HepG2 (cell line): ENCODE data around the gene SPATA25. TPM values are rescaled to one million over a fixed set of nuclear protein-coding genes. Genes with fewer than 3 reads are reported as not detected.

Experiments
- EZH2 ChIP-seq: conservative IDR thresholded peaks from 2 replicates; pipeline ENCODE4 v1.6.1; 2012; ENCODE audit warnings: mild to moderate bottlenecking, low read depth, low read length, moderate library complexity
- HNRNPH1 ChIP-seq: fragments of 200-400 bp; formaldehyde crosslinking; optimal IDR thresholded peaks from 2 replicates; pipeline ENCODE3; 2017; ENCODE audit warnings: mild to moderate bottlenecking, low read depth, low read length
- HNRNPL ChIP-seq: fragments of 200-400 bp; formaldehyde crosslinking; IDR thresholded peaks from 2 replicates; pipeline ENCODE4 v1.6.1; 2017; ENCODE audit warnings: mild to moderate bottlenecking, low read depth, low read length
- KMT2B ChIP-seq: IDR thresholded peaks from 2 replicates; pipeline ENCODE4 v1.6.1; 2016; ENCODE audit warnings: missing genetic modification reagents, missing compliant biosample characterization
- MEIS1 ChIP-seq: sonication (generic); formaldehyde crosslinking; IDR thresholded peaks from 2 replicates; pipeline ENCODE4 v1.9.0; 2021; ENCODE audit warnings: mild to moderate bottlenecking, missing genetic modification reagents, moderate library complexity, borderline replicate concordance
- NFATC3 ChIP-seq: sonication (generic); formaldehyde crosslinking; IDR thresholded peaks from 2 replicates; pipeline ENCODE4 v1.5.1; 2020; ENCODE audit warnings: mild to moderate bottlenecking, missing genetic modification reagents
- NFKB2 ChIP-seq: sonication (generic); formaldehyde crosslinking; IDR thresholded peaks from 2 replicates; pipeline ENCODE4 v1.4.0; 2020; ENCODE audit warnings: missing genetic modification reagents, borderline replicate concordance
- POGZ ChIP-seq: sonication (generic); formaldehyde crosslinking; IDR thresholded peaks from 2 replicates; pipeline ENCODE4 v1.4.0; 2020; ENCODE audit warnings: mild to moderate bottlenecking, missing genetic modification reagents
- RAD21 ChIP-seq: fragments of 450-650 bp; formaldehyde crosslinking; IDR thresholded peaks from 2 replicates; pipeline ENCODE4 v1.5.0; 2020; ENCODE audit warnings: mild to moderate bottlenecking
- SP5 ChIP-seq: IDR thresholded peaks from 2 replicates; pipeline ENCODE4 v1.6.1; 2016; ENCODE audit warnings: low read depth, borderline replicate concordance
- TRIM24 ChIP-seq: sonication (generic); formaldehyde crosslinking; IDR thresholded peaks from 2 replicates; pipeline ENCODE4 v1.8.0; 2022; ENCODE audit warnings: mild to moderate bottlenecking, missing genetic modification reagents
- ZNF251 ChIP-seq: sonication (generic); formaldehyde crosslinking; IDR thresholded peaks from 2 replicates; pipeline ENCODE4 v1.9.0; 2021; ENCODE audit warnings: mild to moderate bottlenecking, missing genetic modification reagents
- polyA plus RNA-seq, 8 experiments: library from polyadenylated mRNA; depleted of rRNA in 3 of 8; stranded (reverse) in 7 of 8; unstranded in 1 of 8; fragments of >200 nt; fragmentation: Illumina TruSeq in 4 of 8; extraction: Trizol in 4 of 8; gene quantifications; 2 replicates each; pipeline versions ENCODE4 v1.2.1 to v1.2.3, GENCODE V29; 2011 to 2016; ENCODE audit warnings: low read depth in 4 of 8, missing spikeins in 1 of 8, mixed read lengths in 1 of 8; ENCODE audit not compliant: insufficient read depth in 1 of 8
- total RNA-seq, 5 experiments: library from RNA; depleted of rRNA; stranded (reverse); fragments of >200 nt; fragmentation: Illumina TruSeq; extraction: Trizol; gene quantifications; 2 replicates each; pipeline ENCODE4 v1.2.3, GENCODE V29; 2016; ENCODE audit warnings: low read depth in 1 of 5
- TF ChIP-seq, protein P1 (sequence below): sonication (generic); formaldehyde crosslinking; IDR thresholded peaks from 2 replicates; pipeline ENCODE4 v1.4.0; 2020; ENCODE audit warnings: mild to moderate bottlenecking, missing genetic modification reagents
- TF ChIP-seq, protein P2 (sequence below): sonication (generic); formaldehyde crosslinking; IDR thresholded peaks from 2 replicates; pipeline ENCODE4 v1.5.0; 2020; ENCODE audit warnings: missing genetic modification reagents, mild to moderate bottlenecking, borderline replicate concordance
- TF ChIP-seq, protein P3 (sequence below): sonication (generic); formaldehyde crosslinking; IDR thresholded peaks from 2 replicates; pipeline ENCODE4 v1.9.0; 2021; ENCODE audit warnings: missing genetic modification reagents, borderline replicate concordance
- TF ChIP-seq, protein P4 (sequence below): fragments of 450-650 bp; IDR thresholded peaks from 2 replicates; pipeline ENCODE4 v1.6.1; 2016
- TF ChIP-seq, protein P5 (sequence below): conservative IDR thresholded peaks from 2 replicates; pipeline ENCODE4 v1.6.1; 2018; ENCODE audit warnings: missing genetic modification reagents
- TF ChIP-seq, protein P6 (sequence below): sonication (generic); formaldehyde crosslinking; IDR thresholded peaks from 2 replicates; pipeline ENCODE4 v1.5.0; 2020; ENCODE audit warnings: mild to moderate bottlenecking, missing genetic modification reagents, borderline replicate concordance

The SPATA25 gene
- total and polyA plus RNA-seq, 2 of the 13 experiments (the other 11 are each of a cell fraction or from before 2014, with no cell fraction given): 4.8 to 7.6 TPM

DNA sequence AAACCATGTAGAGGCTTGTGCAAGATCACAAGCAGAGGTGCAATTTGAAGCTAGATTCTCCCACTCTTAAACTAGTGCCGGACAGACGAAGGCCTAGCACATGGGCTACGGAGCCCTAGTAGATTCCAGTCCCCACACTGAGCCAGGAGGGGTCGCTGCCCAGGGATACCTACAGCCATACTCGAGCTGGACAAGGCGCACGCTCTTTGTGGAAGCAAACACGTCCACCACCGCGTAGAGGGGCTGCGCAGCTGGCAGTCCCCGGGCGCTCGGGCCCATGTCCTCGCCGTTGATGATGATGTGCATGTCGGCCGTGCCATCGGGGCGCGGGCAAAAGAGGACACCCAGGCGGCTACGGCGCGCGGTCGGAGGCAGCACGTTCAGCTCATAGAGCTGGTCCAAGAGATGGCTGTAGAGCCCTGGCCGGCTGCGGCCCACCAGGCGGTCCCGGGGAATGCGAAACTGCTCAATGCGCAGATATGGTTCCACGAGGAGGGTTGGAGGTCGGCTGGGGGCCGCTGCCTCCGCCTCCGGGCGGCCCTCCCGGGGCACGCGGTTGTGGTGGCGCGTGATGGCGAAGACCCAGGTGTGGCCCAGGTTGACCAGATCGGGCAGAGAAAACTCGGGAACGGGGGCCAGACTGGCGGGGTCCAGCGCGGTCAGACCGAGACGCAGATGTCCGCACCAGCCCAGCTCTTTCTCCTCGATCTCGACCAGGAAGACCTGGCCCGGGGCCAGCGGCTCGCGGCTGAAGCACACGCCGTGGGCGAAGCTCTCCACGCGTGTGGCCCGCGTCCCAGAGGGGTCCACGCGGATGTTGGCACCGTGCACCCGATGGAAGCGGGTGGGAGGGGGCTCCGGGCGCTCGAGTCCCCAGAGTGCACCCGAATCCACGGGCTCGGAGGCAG, 2.9 kb upstream of the SPATA25 start (continued):
- TF ChIP-seq, protein P1, sequence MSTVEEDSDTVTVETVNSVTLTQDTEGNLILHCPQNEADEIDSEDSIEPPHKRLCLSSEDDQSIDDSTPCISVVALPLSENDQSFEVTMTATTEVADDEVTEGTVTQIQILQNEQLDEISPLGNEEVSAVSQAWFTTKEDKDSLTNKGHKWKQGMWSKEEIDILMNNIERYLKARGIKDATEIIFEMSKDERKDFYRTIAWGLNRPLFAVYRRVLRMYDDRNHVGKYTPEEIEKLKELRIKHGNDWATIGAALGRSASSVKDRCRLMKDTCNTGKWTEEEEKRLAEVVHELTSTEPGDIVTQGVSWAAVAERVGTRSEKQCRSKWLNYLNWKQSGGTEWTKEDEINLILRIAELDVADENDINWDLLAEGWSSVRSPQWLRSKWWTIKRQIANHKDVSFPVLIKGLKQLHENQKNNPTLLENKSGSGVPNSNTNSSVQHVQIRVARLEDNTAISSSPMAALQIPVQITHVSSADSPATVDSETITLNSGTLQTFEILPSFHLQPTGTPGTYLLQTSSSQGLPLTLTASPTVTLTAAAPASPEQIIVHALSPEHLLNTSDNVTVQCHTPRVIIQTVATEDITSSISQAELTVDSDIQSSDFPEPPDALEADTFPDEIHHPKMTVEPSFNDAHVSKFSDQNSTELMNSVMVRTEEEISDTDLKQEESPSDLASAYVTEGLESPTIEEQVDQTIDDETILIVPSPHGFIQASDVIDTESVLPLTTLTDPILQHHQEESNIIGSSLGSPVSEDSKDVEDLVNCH (CRISPR knock-in tag): no peak
- peak; percentile 6; the same call in 1 of the 2 replicates for TF ChIP-seq ZNF251 (CRISPR knock-in tag)
- TF ChIP-seq, protein P2, sequence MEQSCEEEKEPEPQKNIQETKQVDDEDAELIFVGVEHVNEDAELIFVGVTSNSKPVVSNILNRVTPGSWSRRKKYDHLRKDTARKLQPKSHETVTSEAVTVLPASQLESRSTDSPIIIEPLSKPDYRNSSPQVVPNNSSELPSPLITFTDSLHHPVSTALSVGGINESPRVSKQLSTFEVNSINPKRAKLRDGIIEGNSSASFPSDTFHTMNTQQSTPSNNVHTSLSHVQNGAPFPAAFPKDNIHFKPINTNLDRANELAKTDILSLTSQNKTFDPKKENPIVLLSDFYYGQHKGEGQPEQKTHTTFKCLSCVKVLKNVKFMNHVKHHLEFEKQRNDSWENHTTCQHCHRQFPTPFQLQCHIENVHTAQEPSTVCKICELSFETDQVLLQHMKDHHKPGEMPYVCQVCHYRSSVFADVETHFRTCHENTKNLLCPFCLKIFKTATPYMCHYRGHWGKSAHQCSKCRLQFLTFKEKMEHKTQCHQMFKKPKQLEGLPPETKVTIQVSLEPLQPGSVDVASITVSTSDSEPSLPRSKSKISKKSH (CRISPR knock-in tag): peak; percentile 58; the same call in 1 of the 2 replicates
- no peak for TF ChIP-seq NFKB2
- TF ChIP-seq KMT2B (CRISPR knock-in tag): peak; percentile 75
- TF ChIP-seq, protein P3, sequence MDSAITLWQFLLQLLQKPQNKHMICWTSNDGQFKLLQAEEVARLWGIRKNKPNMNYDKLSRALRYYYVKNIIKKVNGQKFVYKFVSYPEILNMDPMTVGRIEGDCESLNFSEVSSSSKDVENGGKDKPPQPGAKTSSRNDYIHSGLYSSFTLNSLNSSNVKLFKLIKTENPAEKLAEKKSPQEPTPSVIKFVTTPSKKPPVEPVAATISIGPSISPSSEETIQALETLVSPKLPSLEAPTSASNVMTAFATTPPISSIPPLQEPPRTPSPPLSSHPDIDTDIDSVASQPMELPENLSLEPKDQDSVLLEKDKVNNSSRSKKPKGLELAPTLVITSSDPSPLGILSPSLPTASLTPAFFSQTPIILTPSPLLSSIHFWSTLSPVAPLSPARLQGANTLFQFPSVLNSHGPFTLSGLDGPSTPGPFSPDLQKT (CRISPR knock-in tag): no peak
- TF ChIP-seq, protein P4, sequence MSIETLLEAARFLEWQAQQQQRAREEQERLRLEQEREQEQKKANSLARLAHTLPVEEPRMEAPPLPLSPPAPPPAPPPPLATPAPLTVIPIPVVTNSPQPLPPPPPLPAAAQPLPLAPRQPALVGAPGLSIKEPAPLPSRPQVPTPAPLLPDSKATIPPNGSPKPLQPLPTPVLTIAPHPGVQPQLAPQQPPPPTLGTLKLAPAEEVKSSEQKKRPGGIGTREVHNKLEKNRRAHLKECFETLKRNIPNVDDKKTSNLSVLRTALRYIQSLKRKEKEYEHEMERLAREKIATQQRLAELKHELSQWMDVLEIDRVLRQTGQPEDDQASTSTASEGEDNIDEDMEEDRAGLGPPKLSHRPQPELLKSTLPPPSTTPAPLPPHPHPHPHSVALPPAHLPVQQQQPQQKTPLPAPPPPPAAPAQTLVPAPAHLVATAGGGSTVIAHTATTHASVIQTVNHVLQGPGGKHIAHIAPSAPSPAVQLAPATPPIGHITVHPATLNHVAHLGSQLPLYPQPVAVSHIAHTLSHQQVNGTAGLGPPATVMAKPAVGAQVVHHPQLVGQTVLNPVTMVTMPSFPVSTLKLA: 0 out of 2 replicates have a peak, but pooled peaks have one; percentile 18
- no peak for TF ChIP-seq TRIM24 (CRISPR knock-in tag)
- peak; percentile 30; the same call in 1 of the 2 replicates for TF ChIP-seq SP5 (CRISPR knock-in tag)
- TF ChIP-seq, protein P5, sequence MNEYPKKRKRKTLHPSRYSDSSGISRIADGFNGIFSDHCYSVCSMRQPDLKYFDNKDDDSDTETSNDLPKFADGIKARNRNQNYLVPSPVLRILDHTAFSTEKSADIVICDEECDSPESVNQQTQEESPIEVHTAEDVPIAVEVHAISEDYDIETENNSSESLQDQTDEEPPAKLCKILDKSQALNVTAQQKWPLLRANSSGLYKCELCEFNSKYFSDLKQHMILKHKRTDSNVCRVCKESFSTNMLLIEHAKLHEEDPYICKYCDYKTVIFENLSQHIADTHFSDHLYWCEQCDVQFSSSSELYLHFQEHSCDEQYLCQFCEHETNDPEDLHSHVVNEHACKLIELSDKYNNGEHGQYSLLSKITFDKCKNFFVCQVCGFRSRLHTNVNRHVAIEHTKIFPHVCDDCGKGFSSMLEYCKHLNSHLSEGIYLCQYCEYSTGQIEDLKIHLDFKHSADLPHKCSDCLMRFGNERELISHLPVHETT (CRISPR knock-in tag): no peak
- no peak for TF ChIP-seq HNRNPH1
- TF ChIP-seq EZH2: no peak
- TF ChIP-seq HNRNPL: peak; percentile 64; the same call in 1 of the 2 replicates
- 0 out of 2 replicates have a peak, but pooled peaks have one; percentile 40 for TF ChIP-seq POGZ (CRISPR knock-in tag)
- TF ChIP-seq RAD21 (CRISPR knock-in tag): peak; percentile 88
- peak; percentile 97 for TF ChIP-seq NFATC3 (CRISPR knock-in tag)
- TF ChIP-seq, protein P6, sequence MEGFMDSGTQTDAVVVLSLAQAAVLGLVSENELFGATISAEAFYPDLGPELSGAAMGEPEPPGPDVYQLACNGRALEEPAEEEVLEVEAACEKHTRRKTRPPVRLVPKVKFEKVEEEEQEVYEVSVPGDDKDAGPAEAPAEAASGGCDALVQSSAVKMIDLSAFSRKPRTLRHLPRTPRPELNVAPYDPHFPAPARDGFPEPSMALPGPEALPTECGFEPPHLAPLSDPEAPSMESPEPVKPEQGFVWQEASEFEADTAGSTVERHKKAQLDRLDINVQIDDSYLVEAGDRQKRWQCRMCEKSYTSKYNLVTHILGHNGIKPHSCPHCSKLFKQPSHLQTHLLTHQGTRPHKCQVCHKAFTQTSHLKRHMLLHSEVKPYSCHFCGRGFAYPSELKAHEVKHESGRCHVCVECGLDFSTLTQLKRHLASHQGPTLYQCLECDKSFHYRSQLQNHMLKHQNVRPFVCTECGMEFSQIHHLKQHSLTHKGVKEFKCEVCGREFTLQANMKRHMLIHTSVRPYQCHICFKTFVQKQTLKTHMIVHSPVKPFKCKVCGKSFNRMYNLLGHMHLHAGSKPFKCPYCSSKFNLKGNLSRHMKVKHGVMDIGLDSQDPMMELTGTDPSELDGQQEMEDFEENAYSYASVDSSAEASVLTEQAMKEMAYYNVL: peak; percentile 84; the same call in 1 of the 2 replicates
- no peak; the same call in 1 of the 2 replicates for TF ChIP-seq MEIS1 (CRISPR knock-in tag)
